Gastrocnemius medialis (tissue), 4 donors: Measurements from ENCODE around the gene CMTM2.

Source experiments
- POLR2A ChIP-seq, 2 donors: fragments of 450-650 bp; IDR thresholded peaks; one replicate each; pipeline ENCODE4 v1.6.1; 2017; ENCODE audit warnings: antibody characterized with exemption in 2 of 2, mild to moderate bottlenecking in 2 of 2, moderate library complexity in 2 of 2
- TF ChIP-seq, protein P1 (sequence below), 5 experiments: fragments of 450-650 bp in 3 of 5; fragments of 200-600 bp in 2 of 5; sonication (generic) in 2 of 5; IDR thresholded peaks in 4 of 5; conservative IDR thresholded peaks in 1 of 5; 1 replicate in 4 of 5; 2 replicates in 1 of 5; pipeline ENCODE4 v1.5.1; 2016 to 2019; ENCODE audit warnings: antibody characterized with exemption in 5 of 5, mild to moderate bottlenecking in 3 of 5, moderate library complexity in 3 of 5

DNA sequence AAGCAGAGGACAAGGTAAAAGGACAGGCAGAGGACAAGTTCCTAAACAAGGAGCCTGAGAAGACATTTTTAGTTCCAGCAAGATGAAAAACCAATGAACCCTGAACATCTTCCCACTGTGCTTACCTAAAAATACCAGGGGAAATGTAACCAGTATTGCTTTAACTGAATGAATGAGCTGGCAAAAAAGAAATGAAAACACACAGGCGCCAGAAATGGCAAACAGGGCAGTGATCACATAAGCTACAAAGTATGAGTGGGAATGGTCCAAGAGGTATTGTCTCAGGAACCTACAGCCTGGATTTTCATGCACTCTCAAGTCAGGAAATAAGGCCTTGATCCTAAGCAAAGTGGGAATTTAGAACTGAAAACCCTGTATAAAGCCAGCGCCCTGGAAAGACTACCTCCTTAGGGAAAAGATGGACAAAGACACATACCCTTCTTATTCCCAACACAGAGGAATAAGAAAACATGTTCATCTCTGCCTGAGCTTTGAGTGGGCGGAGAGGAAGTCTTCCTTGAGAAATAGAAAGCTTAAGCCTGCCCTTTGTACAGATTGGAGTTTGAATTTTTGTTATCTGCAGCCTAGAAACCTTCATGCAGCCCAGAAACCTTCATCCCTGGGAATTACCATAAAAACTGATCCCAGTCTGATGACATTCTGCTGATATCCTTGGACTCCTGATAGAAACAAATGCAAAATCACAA lies 2.1 kb downstream of the CMTM2 start:
- TF ChIP-seq, protein P1, sequence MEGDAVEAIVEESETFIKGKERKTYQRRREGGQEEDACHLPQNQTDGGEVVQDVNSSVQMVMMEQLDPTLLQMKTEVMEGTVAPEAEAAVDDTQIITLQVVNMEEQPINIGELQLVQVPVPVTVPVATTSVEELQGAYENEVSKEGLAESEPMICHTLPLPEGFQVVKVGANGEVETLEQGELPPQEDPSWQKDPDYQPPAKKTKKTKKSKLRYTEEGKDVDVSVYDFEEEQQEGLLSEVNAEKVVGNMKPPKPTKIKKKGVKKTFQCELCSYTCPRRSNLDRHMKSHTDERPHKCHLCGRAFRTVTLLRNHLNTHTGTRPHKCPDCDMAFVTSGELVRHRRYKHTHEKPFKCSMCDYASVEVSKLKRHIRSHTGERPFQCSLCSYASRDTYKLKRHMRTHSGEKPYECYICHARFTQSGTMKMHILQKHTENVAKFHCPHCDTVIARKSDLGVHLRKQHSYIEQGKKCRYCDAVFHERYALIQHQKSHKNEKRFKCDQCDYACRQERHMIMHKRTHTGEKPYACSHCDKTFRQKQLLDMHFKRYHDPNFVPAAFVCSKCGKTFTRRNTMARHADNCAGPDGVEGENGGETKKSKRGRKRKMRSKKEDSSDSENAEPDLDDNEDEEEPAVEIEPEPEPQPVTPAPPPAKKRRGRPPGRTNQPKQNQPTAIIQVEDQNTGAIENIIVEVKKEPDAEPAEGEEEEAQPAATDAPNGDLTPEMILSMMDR (IDR thresholded peaks at IDR 0.05 in 4 of 5, conservative IDR thresholded peaks at IDR 0.05 in 1 of 5), result no peak
- no peak for TF ChIP-seq POLR2A (IDR thresholded peaks at IDR 0.05)
